Measurements from ENCODE around the gene AKT1. TPM values are rescaled to one million over a fixed set of nuclear protein-coding genes. Genes with fewer than 3 reads are reported as not detected.

The AKT1 gene
- total RNA-seq, 1 donor from 2014 or later = 112 TPM

DNA sequence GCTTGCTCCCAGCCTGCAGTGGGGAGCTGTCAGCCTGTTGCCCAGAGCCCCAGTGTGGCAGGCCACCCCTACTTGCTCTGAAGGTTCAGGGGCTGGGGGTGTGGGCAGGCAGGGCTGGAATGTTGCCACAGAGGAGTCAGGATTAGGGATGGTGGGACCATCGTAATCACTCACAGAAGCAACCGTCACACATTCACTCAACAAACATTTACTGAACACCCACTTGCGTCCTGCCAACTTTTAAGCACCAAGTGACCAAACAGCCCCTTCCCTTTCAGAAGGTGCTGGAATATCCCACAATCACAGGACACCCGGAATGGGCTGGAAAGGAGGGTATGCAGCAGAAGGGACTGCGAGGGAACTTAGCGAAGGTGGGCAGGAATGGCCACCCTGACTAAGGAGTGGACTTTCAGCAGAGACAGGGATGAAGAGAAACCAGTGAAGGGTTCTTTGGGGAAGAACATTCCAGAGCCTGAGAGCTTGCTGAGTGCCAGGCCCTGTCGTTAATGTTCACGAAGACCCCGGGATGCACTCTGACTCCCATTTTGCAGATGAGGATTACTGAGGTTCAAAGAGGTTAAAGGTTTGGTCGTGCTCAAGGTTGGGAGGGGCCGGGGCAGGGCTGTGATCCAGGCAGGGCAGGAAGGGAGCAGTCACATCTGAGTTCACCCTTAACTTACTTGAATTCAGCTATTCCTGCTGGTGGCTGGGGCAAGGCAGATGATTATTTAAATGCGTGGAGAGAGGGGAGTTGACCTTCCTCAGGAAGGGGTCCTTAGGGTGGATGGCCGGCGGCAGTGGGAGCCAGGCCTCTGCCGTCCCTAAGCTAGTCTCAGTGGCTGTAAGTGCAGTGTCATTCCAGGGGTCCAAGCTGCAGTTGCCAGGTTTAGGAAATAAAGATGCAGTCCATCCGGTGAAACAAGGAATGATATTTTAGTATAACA is 3.0 kb upstream of the AKT1 start:
- peaks cover 25 to 29% of the 10 kb centered on the region in 2 donors for H3K4me1 ChIP-seq
- H3K27ac ChIP-seq = peak overlapping the region; percentile 96 to 99
- H3K36me3 ChIP-seq = no peaks in the 10 kb centered on the region
- H3K9me3 ChIP-seq = no peaks in the 10 kb centered on the region
- no peak overlapping the region for H3K4me3 ChIP-seq
- H3K27me3 ChIP-seq = no peaks in the 10 kb centered on the region
- intact Hi-C loops (cut with DNase I) = no loop called here
- TF ChIP-seq, protein P1, sequence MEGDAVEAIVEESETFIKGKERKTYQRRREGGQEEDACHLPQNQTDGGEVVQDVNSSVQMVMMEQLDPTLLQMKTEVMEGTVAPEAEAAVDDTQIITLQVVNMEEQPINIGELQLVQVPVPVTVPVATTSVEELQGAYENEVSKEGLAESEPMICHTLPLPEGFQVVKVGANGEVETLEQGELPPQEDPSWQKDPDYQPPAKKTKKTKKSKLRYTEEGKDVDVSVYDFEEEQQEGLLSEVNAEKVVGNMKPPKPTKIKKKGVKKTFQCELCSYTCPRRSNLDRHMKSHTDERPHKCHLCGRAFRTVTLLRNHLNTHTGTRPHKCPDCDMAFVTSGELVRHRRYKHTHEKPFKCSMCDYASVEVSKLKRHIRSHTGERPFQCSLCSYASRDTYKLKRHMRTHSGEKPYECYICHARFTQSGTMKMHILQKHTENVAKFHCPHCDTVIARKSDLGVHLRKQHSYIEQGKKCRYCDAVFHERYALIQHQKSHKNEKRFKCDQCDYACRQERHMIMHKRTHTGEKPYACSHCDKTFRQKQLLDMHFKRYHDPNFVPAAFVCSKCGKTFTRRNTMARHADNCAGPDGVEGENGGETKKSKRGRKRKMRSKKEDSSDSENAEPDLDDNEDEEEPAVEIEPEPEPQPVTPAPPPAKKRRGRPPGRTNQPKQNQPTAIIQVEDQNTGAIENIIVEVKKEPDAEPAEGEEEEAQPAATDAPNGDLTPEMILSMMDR (IDR thresholded peaks at IDR 0.05) = no peak
- no peak for DNase-seq (ENCODE audit: low spot score in 2 of 2)

DNA sequence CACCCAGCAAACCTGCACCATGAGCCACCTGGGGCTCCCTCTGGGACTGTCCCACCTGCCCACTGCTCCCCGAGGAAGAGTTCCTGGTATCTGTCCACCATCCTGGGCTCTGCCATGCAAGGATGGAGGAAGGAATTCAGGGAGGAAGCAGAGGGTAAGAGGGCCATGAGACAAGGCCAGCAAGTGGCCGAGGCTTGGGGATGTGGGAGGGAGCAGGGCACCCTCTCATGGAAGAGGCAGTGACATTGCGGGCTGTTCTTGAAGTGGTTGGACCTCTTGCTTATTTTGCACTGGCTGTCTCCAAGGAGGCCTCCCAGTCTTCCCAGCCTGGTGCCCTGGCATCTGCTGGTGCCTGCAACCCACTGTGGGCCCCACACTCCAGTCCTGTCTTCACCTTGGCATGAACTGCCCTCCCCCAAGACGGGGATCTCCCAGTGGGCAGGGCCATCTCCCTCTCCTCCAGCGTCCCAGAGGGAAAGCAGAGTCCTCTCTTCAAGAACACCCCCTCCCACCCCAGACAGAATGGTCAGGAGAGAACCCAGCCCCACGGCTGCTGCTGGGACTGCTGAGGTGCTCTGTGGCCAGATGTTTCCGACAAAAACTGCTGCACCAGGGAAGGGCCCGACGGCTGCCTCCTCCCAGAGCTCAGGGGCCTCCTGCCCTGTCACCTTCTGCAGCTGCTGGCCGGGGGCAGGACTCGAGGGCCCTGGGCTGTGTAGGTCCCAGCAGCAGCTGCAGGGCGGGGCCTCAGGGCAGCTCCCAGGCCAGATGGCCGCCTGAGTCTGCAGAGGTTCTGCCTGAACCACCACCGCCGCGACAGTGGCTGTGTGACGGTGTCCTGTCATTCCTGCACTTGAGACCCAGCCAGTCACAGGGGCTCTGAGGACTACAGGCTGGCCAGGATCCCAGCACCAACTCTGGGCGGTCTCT is 1.8 kb upstream of the AKT1 start:
- Histone ChIP-seq H3K27me3 (no peaks in the 10 kb centered on the region), H3K4me3 (no peak overlapping the region), H3K4me1 (peaks cover 36 to 41% of the 10 kb centered on the region in 2 donors), H3K36me3 (no peaks in the 10 kb centered on the region), H3K9me3 (no peaks in the 10 kb centered on the region), H3K27ac (peak overlapping the region; percentile 96 to 99)
- intact Hi-C loops (cut with DNase I) = no loop called here
- no peak for DNase-seq (ENCODE audit: low spot score in 2 of 2)
- TF ChIP-seq, protein P1 (IDR thresholded peaks at IDR 0.05) = no peak

DNA sequence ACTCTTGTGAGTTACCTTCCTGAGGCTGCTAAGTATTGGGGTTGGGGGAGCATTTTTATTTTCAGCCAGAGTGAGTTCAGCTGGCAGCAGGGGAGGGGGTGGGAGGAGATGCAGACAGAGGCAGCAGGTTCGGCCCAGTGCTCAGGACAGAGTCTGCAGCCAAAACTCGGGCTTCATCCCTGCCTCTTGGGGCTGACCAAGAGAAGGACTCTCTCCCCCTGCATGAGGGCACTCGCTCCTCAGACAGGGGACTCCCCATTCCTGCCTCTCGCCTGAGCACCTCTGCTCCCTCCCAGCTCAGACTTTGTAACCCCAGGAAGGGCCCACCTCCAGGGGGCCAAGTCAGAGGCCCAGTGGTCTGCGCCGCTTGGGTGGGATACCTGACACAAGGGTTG is 1.1 kb upstream of the AKT1 start:
- Histone ChIP-seq H3K4me3 (no peak overlapping the region), H3K4me1 (peaks cover 35 to 44% of the 10 kb centered on the region in 2 donors), H3K36me3 (no peaks in the 10 kb centered on the region), H3K27me3 (no peaks in the 10 kb centered on the region), H3K9me3 (no peaks in the 10 kb centered on the region), H3K27ac (peak overlapping the region; percentile 96 to 99)
- TF ChIP-seq, protein P1 (IDR thresholded peaks at IDR 0.05) = no peak
- no peak for DNase-seq (ENCODE audit: low spot score in 2 of 2)
- intact Hi-C loops (cut with DNase I) = no loop called here

DNA sequence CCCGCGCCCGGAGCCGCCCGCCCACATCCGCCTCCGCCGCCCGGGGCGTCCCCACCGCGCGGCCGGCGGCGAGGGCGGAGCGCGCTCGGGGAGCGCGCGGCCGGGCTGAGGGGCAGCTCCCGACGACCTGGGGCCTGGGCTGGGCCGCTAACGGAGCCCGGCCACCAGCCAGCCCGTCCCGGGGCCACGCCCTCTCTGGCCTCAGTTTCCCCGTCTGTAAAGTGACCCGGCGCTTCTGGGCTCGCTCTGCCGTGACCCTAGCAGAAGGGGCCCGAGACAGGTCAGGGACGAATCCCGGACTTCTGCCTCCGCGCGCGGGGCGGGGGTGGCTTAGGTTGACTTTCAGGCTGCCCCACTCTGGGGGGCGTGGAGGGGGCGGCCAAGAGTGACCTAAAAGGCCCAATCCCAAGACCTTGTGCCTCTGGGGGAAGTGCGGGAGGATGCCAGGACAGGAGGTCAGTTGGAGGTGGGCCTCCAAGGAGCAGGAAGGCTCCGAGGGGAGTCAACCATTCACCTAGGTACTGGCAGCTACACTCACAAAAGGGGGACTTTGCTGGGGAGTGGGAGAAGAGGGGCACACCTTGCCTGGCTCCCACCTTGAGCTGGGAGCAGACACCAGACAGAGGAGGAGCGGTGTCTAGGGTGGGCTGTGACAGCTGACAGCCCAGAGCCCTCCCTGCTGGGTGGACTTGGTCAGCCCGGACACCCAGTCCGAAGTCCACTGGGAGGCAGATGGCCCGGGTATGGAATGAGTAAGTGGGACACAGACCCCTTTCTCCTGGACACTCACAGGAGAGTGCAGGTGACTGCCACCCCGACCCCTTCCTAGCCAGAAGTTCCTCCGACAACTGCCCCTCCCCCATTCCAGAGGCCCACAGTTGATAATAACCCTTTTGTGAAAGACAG is 486 bp upstream of the AKT1 start:
- intact Hi-C loops (cut with DNase I) = no loop called here
- H3K9me3 ChIP-seq = no peaks in the 10 kb centered on the region
- peak overlapping the region; percentile 52 to 78 for H3K4me3 ChIP-seq
- H3K4me1 ChIP-seq = peaks cover 29 to 40% of the 10 kb centered on the region in 2 donors
- no peak for DNase-seq (ENCODE audit: low spot score in 2 of 2)
- TF ChIP-seq, protein P1 (IDR thresholded peaks at IDR 0.05) = no peak
- H3K27ac ChIP-seq = peak overlapping the region; percentile 96 to 99
- peaks cover 2 to 5% of the 10 kb centered on the region in 2 donors for H3K36me3 ChIP-seq
- no peaks in the 10 kb centered on the region for H3K27me3 ChIP-seq

DNA sequence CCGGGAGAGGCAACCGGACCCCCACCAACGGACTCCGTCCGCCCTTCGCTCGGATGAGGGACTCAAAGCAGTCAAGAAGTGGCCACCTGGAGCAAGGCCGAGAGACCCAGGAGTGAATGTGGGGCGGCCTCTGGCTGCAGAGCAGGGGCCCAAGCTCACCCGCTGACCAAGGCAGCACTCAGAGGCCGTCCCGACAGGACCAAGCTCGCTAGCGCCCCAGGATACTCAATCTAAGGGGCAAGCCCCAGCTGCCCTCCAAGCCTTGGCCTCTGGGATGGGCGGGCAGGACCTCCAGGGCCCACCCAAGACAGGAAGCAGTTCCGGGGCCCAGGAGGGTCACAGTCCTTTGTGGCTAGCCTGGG is 936 bp downstream of the AKT1 start:
- no peaks in the 10 kb centered on the region for H3K27me3 ChIP-seq
- no peaks in the 10 kb centered on the region for H3K9me3 ChIP-seq
- peak overlapping the region; percentile 88 to 97 for H3K4me3 ChIP-seq
- peaks cover 3 to 10% of the 10 kb centered on the region in 2 donors for H3K36me3 ChIP-seq
- TF ChIP-seq, protein P1 (IDR thresholded peaks at IDR 0.05) = no peak
- peak overlapping the region; percentile 53 to 62 for H3K27ac ChIP-seq
- no peak for DNase-seq (ENCODE audit: low spot score in 2 of 2)
- peaks cover 26 to 35% of the 10 kb centered on the region in 2 donors for H3K4me1 ChIP-seq
- intact Hi-C loops (cut with DNase I) = no loop called here
